ENCODE data around the gene TERB1. TPM values are rescaled to one million over a fixed set of nuclear protein-coding genes. Genes with fewer than 3 reads are reported as not detected.

TERB1 gene
- total RNA-seq, 2 experiments from 2014 or later = 0.14 TPM; not detected in 1

DNA sequence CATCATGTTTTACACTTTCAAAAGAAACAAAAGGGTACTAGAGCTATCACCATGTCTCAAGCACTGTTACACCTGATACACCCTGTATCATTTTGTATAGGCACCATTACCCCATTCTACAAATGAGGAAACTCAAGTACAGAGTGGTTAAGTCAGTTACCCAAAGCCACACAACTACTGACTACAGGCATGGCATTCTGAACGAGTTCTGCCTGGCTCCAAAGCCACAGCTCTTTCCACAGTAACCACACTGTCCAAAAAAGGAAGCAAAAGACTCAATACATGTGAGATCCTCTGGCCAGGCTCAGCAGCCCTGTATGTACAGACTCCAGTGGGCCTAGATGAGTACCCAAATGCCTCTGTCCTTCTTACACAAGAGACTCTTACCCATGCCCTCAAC is 54.7 kb downstream of the TERB1 start:
- ATAC-seq (peak; percentile 32), DNase-seq (peak; percentile 58)
- Mint-ChIP-seq H3K4me3 (no peak overlapping the region), H3K27me3 (no peaks in the 10 kb centered on the region), H3K27ac (peak overlapping the region; percentile 67), H3K9me3 (no peaks in the 10 kb centered on the region), H3K4me1 (ENCODE audit: low read depth) (peaks cover 39% of the 10 kb centered on the region), H3K36me3 (ENCODE audit: low read depth) (peaks cover 23% of the 10 kb centered on the region)
- intact Hi-C loops (cut with micrococcal nuclease) = no loop called here
- TF ChIP-seq, protein P1, sequence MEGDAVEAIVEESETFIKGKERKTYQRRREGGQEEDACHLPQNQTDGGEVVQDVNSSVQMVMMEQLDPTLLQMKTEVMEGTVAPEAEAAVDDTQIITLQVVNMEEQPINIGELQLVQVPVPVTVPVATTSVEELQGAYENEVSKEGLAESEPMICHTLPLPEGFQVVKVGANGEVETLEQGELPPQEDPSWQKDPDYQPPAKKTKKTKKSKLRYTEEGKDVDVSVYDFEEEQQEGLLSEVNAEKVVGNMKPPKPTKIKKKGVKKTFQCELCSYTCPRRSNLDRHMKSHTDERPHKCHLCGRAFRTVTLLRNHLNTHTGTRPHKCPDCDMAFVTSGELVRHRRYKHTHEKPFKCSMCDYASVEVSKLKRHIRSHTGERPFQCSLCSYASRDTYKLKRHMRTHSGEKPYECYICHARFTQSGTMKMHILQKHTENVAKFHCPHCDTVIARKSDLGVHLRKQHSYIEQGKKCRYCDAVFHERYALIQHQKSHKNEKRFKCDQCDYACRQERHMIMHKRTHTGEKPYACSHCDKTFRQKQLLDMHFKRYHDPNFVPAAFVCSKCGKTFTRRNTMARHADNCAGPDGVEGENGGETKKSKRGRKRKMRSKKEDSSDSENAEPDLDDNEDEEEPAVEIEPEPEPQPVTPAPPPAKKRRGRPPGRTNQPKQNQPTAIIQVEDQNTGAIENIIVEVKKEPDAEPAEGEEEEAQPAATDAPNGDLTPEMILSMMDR (IDR thresholded peaks at IDR 0.05) = no peak
- ChIA-PET CTCF (interaction anchor here (1.0 to 1.2 kb wide), 3 partner anchors 9 to 89 kb away, joined by 3 to 4 read pairs (median 3); partner anchors contain the start of gene NAE1), POLR2A (interaction anchor here (0.6 kb wide), 1 partner anchor 244 kb away, joined by 3 read pairs; no protein-coding TSS in a partner anchor)

DNA sequence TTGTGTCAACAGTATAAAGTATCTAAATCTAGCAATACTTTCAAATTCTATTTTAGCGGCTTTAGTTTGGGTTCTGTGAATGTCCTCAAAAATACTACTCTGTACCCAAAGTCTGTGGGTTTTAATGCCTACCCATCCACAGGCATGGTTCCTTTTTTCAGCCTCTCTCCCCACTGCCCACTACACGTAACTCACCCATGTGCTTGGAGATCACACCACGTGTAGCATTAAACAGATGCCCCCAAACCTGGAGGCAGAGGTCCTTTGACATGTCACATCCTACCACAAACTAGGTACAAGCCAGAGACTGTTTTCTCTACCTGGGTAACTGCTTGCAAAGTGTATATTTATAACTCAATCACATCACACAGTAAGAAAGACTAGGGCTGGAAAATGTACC is 55.3 kb downstream of the TERB1 start:
- ATAC-seq (no peak), DNase-seq (no peak)
- POLR2A ChIA-PET = interaction anchor here (0.6 kb wide), 1 partner anchor 243 kb away, joined by 3 read pairs; no protein-coding TSS in a partner anchor
- CTCF ChIA-PET = interaction anchor here (1.0 to 1.2 kb wide), 3 partner anchors 8 to 88 kb away, joined by 3 to 4 read pairs (median 4); partner anchors contain the start of gene NAE1
- Mint-ChIP-seq H3K27ac (peak overlapping the region; percentile 50), H3K27me3 (no peaks in the 10 kb centered on the region), H3K9me3 (no peaks in the 10 kb centered on the region), H3K4me1 (ENCODE audit: low read depth) (peaks cover 39% of the 10 kb centered on the region), H3K36me3 (ENCODE audit: low read depth) (peaks cover 25% of the 10 kb centered on the region), H3K4me3 (no peak overlapping the region)
- TF ChIP-seq, protein P1 (IDR thresholded peaks at IDR 0.05) = no peak
- intact Hi-C loops (cut with micrococcal nuclease) = no loop called here

DNA sequence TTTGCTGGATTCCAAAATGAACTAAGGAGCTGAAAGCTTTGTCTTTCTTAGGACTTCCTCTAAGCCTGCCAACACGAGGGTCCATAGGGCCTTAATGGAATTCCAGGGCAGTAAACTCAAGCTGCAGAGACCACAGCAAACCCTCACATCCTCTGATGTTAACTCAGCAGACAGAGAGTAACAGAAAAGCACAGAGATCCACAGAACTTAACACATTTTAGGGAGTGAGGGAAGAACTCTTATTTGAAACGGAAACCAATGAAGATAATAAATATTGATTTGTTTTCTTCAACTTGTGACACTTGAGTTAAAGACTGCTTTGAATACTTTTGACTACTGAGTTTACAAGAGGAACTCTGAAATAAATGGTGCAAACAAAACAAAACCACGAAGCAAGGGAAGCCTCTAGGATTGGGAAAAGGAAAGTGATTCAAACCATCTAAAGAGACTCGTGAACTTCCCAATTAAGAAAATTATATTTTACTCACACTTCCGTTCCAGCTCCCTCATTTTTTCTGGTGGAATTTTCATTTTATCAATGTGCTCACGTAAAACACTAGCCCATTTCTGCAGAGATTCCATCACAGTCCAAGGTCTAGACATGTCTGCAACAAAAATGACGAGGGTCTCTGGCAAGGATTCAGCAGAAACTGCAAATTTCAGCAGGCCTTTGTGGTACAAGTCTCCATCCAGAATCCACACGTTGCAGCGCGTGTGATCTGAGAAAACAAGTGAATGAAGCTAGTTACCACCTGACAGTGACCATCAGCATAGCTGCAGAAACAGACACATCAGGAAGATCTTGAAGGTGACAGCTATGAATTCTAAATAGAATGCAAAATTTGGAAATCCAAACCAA is 59.2 kb downstream of the TERB1 start:
- Mint-ChIP-seq H3K36me3 (ENCODE audit: low read depth) (peaks cover 20% of the 10 kb centered on the region), H3K27ac (no peak overlapping the region), H3K4me1 (ENCODE audit: low read depth) (peaks cover 22% of the 10 kb centered on the region), H3K9me3 (no peaks in the 10 kb centered on the region), H3K27me3 (no peaks in the 10 kb centered on the region), H3K4me3 (no peak overlapping the region)
- ATAC-seq (no peak), DNase-seq (no peak)
- TF ChIP-seq, protein P1 (IDR thresholded peaks at IDR 0.05) = no peak
- intact Hi-C loops (cut with micrococcal nuclease) = no loop called here
- ChIA-PET POLR2A (interaction anchor here (2.6 to 2.7 kb wide), 2 partner anchors 10 to 14 kb away, joined by 7 to 8 read pairs; partner anchors contain the start of gene DYNC1LI2), CTCF (interaction anchor here (1.2 to 7.9 kb wide), 8 partner anchors 9 to 133 kb away, joined by 3 to 83 read pairs (median 8); partner anchors contain the start of genes DYNC1LI2 and NAE1)

DNA sequence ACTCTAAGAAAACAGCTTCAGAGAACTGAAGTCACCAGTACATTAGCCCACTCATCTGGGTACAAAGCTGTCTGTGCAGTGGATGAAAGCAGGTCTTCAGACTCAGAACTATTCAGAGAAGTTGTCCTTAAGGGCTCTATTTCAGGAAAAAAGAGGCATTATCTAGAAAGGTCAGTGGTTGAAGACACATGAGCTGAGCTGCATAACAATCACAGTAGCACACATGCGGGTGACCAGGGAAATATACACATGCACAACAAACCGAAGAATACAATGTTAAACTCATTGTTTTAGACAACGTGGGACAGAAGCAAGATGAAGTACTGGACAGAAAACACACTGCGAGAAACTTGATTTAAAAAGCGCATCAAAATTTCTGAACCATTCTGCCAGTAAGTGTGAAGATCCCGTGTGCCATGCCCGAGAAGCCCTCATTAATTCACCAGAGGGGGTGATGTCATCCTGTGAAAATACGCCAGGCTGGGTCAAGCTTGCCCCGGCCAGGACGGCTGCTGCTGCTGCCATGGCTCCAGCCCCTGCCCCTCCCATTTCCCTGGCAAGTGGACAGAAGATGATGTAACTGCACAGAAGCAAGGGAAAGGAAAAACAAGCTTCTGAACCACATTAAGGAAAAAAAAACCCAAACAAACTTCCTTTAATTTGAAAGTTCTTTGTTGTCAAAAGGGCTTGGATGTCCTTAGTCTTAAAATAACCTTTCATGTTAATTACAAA is 60.0 kb downstream of the TERB1 start:
- peaks cover 15% of the 10 kb centered on the region for H3K36me3 Mint-ChIP-seq (ENCODE audit: low read depth)
- no peak overlapping the region for H3K4me3 Mint-ChIP-seq
- peaks cover 15% of the 10 kb centered on the region for H3K4me1 Mint-ChIP-seq (ENCODE audit: low read depth)
- H3K27ac Mint-ChIP-seq = no peak overlapping the region
- ATAC-seq (no peak), DNase-seq (no peak)
- H3K27me3 Mint-ChIP-seq = no peaks in the 10 kb centered on the region
- no peaks in the 10 kb centered on the region for H3K9me3 Mint-ChIP-seq
- intact Hi-C loops (cut with micrococcal nuclease) = no loop called here
- TF ChIP-seq, protein P1 (IDR thresholded peaks at IDR 0.05) = no peak
- POLR2A ChIA-PET = interaction anchor here (1.5 to 2.7 kb wide), 3 partner anchors 10 to 13 kb away, joined by 3 to 8 read pairs (median 7); partner anchors contain the start of gene DYNC1LI2
- CTCF ChIA-PET = interaction anchor here (0.9 to 7.9 kb wide), 16 partner anchors 7 to 179 kb away, joined by 3 to 83 read pairs (median 6); partner anchors contain the start of genes DYNC1LI2 and NAE1
